GM12878 (cell line): ENCODE measurements around the gene TBC1D9B. TPM values are rescaled to one million over a fixed set of nuclear protein-coding genes. Genes with fewer than 3 reads are reported as not detected.

Experiments
- ATF7 ChIP-seq: fragments of 450-650 bp; IDR thresholded peaks from 2 replicates; pipeline ENCODE4 v1.6.1; 2016; ENCODE audit warnings: low read depth, mild to moderate bottlenecking
- BACH1 ChIP-seq: fragments of 450-650 bp; IDR thresholded peaks from 2 replicates; pipeline ENCODE4 v1.6.1; 2017; ENCODE audit warnings: mild to moderate bottlenecking, borderline replicate concordance
- CHD2 ChIP-seq: IDR thresholded peaks from 2 replicates; pipeline ENCODE4 v1.6.1; 2011; ENCODE audit warnings: low read depth, low read length, improper control_type of control experiment, borderline replicate concordance
- EED ChIP-seq: sonication (generic); IDR thresholded peaks from 2 replicates; pipeline ENCODE4 v1.6.1; 2016; ENCODE audit warnings: antibody characterized with exemption, low read depth
- ESRRA ChIP-seq: IDR thresholded peaks from 2 replicates; pipeline ENCODE4 v1.6.1; 2012; ENCODE audit warnings: mild to moderate bottlenecking, low read length, improper control_type of control experiment
- FOS ChIP-seq: IDR thresholded peaks from 3 replicates; pipeline ENCODE4 v1.6.1; 2011; ENCODE audit warnings: borderline replicate concordance; ENCODE audit not compliant: insufficient read length; ENCODE audit errors: extremely low read depth
- GATAD2B ChIP-seq: fragments of 450-650 bp; conservative IDR thresholded peaks from 2 replicates; pipeline ENCODE4 v1.6.1; 2017; ENCODE audit warnings: low read depth, mild to moderate bottlenecking, moderate library complexity
- IRF3 ChIP-seq: fragments of 450-650 bp; IDR thresholded peaks from 2 replicates; pipeline ENCODE4 v1.6.1; 2014; ENCODE audit warnings: mild to moderate bottlenecking
- MTA2 ChIP-seq: fragments of 450-650 bp; IDR thresholded peaks from 2 replicates; pipeline ENCODE4 v1.6.1; 2016; ENCODE audit warnings: low read depth, mild to moderate bottlenecking, moderate library complexity
- NBN ChIP-seq: fragments of 450-650 bp; IDR thresholded peaks from 2 replicates; pipeline ENCODE4 v1.6.1; 2016
- NFIC ChIP-seq: IDR thresholded peaks from 2 replicates; pipeline ENCODE4 v1.6.1; 2012; ENCODE audit warnings: low read depth, mild to moderate bottlenecking, inconsistent platforms, low read length, moderate library complexity
- NFYB ChIP-seq: IDR thresholded peaks from 2 replicates; pipeline ENCODE4 v1.6.1; 2011; ENCODE audit warnings: low read depth, mild to moderate bottlenecking, low read length, improper control_type of control experiment, moderate library complexity; ENCODE audit not compliant: insufficient read depth
- NR2C1 ChIP-seq: fragments of 450-650 bp; IDR thresholded peaks from 2 replicates; pipeline ENCODE4 v1.6.1; 2017; ENCODE audit warnings: antibody characterized with exemption, mild to moderate bottlenecking, moderate library complexity
- POLR2AphosphoS5 ChIP-seq: IDR thresholded peaks from 2 replicates; pipeline ENCODE4 v1.6.1; 2011; ENCODE audit warnings: mild to moderate bottlenecking, low read length, inconsistent platforms
- POU2F2 ChIP-seq: IDR thresholded peaks from 3 replicates; pipeline ENCODE4 v1.6.1; 2011; ENCODE audit warnings: low read depth, mild to moderate bottlenecking, low read length, borderline replicate concordance
- RAD51 ChIP-seq: fragments of 450-650 bp; IDR thresholded peaks from 2 replicates; pipeline ENCODE4 v1.6.1; 2016; ENCODE audit warnings: moderate library complexity, mild to moderate bottlenecking, inconsistent platforms
- SIN3A ChIP-seq: IDR thresholded peaks from 2 replicates; pipeline ENCODE4 v1.6.1; 2012; ENCODE audit warnings: low read depth, low read length, improper control_type of control experiment
- SIX5 ChIP-seq: IDR thresholded peaks from 2 replicates; pipeline ENCODE4 v1.6.1; 2011; ENCODE audit warnings: mild to moderate bottlenecking, low read depth, low read length, moderate library complexity; ENCODE audit not compliant: severe bottlenecking
- SMC3 ChIP-seq: IDR thresholded peaks from 2 replicates; pipeline ENCODE4 v1.6.1; 2011; ENCODE audit warnings: low read length, improper control_type of control experiment, borderline replicate concordance
- STAT1 ChIP-seq: fragments of 450-650 bp; conservative IDR thresholded peaks from 2 replicates; pipeline ENCODE4 v1.6.1; 2014; ENCODE audit warnings: antibody characterized with exemption, mild to moderate bottlenecking
- YBX1 ChIP-seq: fragments of 450-650 bp; IDR thresholded peaks from 2 replicates; pipeline ENCODE4 v1.6.1; 2016; ENCODE audit warnings: antibody characterized with exemption
- YY1 ChIP-seq: IDR thresholded peaks from 2 replicates; pipeline ENCODE4 v1.6.1; 2011; ENCODE audit warnings: low read depth, mild to moderate bottlenecking, low read length
- ZBTB4 ChIP-seq: fragments of 450-650 bp; formaldehyde crosslinking; IDR thresholded peaks from 2 replicates; pipeline ENCODE4 v1.4.0; 2022; ENCODE audit warnings: mild to moderate bottlenecking, moderate library complexity
- ZNF217 ChIP-seq: fragments of 450-650 bp; IDR thresholded peaks from 2 replicates; pipeline ENCODE4 v1.6.1; 2017; ENCODE audit warnings: antibody characterized with exemption, mild to moderate bottlenecking
- ZNF384 ChIP-seq: IDR thresholded peaks from 2 replicates; pipeline ENCODE4 v1.6.1; 2012; ENCODE audit warnings: low read depth, mild to moderate bottlenecking, low read length, improper control_type of control experiment, borderline replicate concordance
- polyA plus RNA-seq, 11 experiments: library from polyadenylated mRNA; depleted of rRNA in 4 of 11; unstranded in 6 of 11; stranded (reverse) in 5 of 11; fragments of >200 nt; fragmentation: Nextera tagmentation in 4 of 11; fragmentation: Illumina TruSeq in 1 of 11; extraction: Ambion mirVana in 4 of 11; extraction: Trizol in 1 of 11; gene quantifications; 1 replicate in 1 of 11; 2 replicates in 10 of 11; pipeline versions ENCODE4 v1.2.1 to v1.2.3, GENCODE V29; 2011 to 2016; ENCODE audit warnings: inconsistent platforms in 2 of 11, missing spikeins in 2 of 11, low read depth in 1 of 11
- total RNA-seq, 4 experiments: library from RNA; depleted of rRNA in 3 of 4; stranded (reverse); fragments of >200 nt in 3 of 4; fragmentation: Illumina TruSeq in 1 of 4; extraction: Trizol in 1 of 4; gene quantifications; 2 replicates each; pipeline versions ENCODE4 v1.2.1 to v1.2.3, GENCODE V29; 2013 to 2021
- TF ChIP-seq, protein P1 (sequence below): IDR thresholded peaks from 2 replicates; pipeline ENCODE4 v1.6.1; 2012; ENCODE audit warnings: mild to moderate bottlenecking, low read depth, low read length

TBC1D9B gene
- total and polyA plus RNA-seq, 10 of the 15 experiments (the other 5 are each of a cell fraction or from before 2014, with no cell fraction given) = 4.0 to 74.2 (median 34.6) TPM

DNA sequence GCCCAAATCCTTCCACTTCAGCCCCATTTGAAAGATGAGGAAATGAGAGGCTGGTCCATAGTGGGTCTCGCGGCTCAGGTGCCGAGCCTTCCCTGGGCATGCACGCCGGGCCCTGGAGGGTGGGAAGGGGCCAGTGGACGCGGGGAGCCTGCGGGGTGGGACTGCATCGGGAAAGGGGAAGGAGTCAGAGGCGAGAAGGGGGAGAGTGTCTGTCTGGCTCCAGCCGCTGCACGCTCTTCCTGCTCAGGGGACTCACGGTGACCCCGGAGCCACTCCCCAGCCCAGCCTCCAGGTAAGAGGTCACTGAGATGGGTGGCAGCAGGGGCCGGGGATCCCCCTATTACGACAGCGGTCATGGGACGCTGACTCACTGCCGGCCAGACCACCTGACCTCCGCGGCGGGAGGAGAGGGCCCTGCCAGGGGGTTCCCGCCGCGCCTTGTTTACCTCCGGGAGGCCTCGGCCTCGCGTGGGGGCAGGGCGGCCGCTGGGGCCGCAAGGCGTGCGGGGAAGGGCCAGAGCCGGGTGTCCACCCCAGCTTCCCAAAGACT, 88.9 kb downstream of the TBC1D9B start (continued):
- TF ChIP-seq NBN (peak; percentile 72), ZBTB4 (CRISPR knock-in tag) (no peak), NFYB (no peak), POU2F2 (peak; percentile 20; the same call in 1 of the 3 replicates), SMC3 (no peak; the same call in 1 of the 2 replicates), IRF3 (no peak), ZNF384 (no peak), YY1 (no peak; the same call in 1 of the 2 replicates), FOS (no peak), STAT1 (no peak), ATF7 (peak; percentile 91), RAD51 (peak; percentile 95), SIX5 (peak; percentile 5), NFIC (no peak), NR2C1 (peak; percentile 94), CHD2 (peak; percentile 94), ESRRA (no peak), SIN3A (no peak), YBX1 (no peak), BACH1 (peak; percentile 99), EED (no peak), GATAD2B (peak; percentile 44; the same call in 1 of the 2 replicates), POLR2AphosphoS5 (peak; percentile 71; the same call in 1 of the 2 replicates), ZNF217 (0 out of 2 replicates have a peak, but pooled peaks have one; percentile 19), MTA2 (peak; percentile 52; the same call in 1 of the 2 replicates)
- TF ChIP-seq, protein P1, sequence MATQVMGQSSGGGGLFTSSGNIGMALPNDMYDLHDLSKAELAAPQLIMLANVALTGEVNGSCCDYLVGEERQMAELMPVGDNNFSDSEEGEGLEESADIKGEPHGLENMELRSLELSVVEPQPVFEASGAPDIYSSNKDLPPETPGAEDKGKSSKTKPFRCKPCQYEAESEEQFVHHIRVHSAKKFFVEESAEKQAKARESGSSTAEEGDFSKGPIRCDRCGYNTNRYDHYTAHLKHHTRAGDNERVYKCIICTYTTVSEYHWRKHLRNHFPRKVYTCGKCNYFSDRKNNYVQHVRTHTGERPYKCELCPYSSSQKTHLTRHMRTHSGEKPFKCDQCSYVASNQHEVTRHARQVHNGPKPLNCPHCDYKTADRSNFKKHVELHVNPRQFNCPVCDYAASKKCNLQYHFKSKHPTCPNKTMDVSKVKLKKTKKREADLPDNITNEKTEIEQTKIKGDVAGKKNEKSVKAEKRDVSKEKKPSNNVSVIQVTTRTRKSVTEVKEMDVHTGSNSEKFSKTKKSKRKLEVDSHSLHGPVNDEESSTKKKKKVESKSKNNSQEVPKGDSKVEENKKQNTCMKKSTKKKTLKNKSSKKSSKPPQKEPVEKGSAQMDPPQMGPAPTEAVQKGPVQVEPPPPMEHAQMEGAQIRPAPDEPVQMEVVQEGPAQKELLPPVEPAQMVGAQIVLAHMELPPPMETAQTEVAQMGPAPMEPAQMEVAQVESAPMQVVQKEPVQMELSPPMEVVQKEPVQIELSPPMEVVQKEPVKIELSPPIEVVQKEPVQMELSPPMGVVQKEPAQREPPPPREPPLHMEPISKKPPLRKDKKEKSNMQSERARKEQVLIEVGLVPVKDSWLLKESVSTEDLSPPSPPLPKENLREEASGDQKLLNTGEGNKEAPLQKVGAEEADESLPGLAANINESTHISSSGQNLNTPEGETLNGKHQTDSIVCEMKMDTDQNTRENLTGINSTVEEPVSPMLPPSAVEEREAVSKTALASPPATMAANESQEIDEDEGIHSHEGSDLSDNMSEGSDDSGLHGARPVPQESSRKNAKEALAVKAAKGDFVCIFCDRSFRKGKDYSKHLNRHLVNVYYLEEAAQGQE = 0 out of 2 replicates have a peak, but pooled peaks have one; percentile 38
